GOT3 (cell line): ENCODE results near the gene AGRN.
"Not testable (repeated sequence)": the region's sequence is repeated elsewhere in the genome, so short reads cannot be mapped to it uniquely, and the experiment has no call there.

Experiments used
- DNase-seq: peaks from one replicate; lab custom pipeline; 2025; ENCODE audit warnings: mixed read lengths; lab: John Stamatoyannopoulos, UW

The AGRN gene

GRCh38 chr1:1020000-1020404, at the start of gene AGRN:
Gene AGRN (plus strand): TSS chr1:1020120. CDS start chr1:1020173, 53 bp downstream.
- no peak for DNase-seq

GRCh38 chr1:970242-970972, 49.5 kb upstream of the AGRN start:
- no peak for DNase-seq

- no peak for DNase-seq
Observed at GRCh38 chr1:970973-971730, 48.8 kb upstream of the AGRN start.

GRCh38 chr1:971751-972506, 48.0 kb upstream of the AGRN start:
- no peak for DNase-seq

GRCh38 chr1:972726-973458, 47.0 kb upstream of the AGRN start:
- no peak for DNase-seq

GRCh38 chr1:973459-974292, 46.2 kb upstream of the AGRN start:
- DNase-seq, result no peak

GRCh38 chr1:974293-974640, 45.7 kb upstream of the AGRN start:
- DNase-seq, result no peak

- DNase-seq, result no peak
Observed at GRCh38 chr1:974687-975328, 45.1 kb upstream of the AGRN start.

- no peak for DNase-seq
Observed at GRCh38 chr1:975365-975764, 44.6 kb upstream of the AGRN start.

GRCh38 chr1:975896-976683, 43.8 kb upstream of the AGRN start:
- DNase-seq, result peak; percentile 42

GRCh38 chr1:976791-977190, 43.1 kb upstream of the AGRN start:
- not testable (repeated sequence) for DNase-seq

- DNase-seq, result no peak
Observed at GRCh38 chr1:978069-978834, 41.7 kb upstream of the AGRN start.

GRCh38 chr1:978835-979743, 40.8 kb upstream of the AGRN start:
- DNase-seq, result no peak

GRCh38 chr1:979744-980072, 40.2 kb upstream of the AGRN start:
- no peak for DNase-seq

GRCh38 chr1:980137-980571, 39.8 kb upstream of the AGRN start:
- no peak for DNase-seq

- no peak for DNase-seq
Observed at GRCh38 chr1:980602-981395, 39.1 kb upstream of the AGRN start.

- no peak for DNase-seq
Observed at GRCh38 chr1:981491-981954, 38.4 kb upstream of the AGRN start.
